Measurements from ENCODE around the gene GHRHR.

DNA sequence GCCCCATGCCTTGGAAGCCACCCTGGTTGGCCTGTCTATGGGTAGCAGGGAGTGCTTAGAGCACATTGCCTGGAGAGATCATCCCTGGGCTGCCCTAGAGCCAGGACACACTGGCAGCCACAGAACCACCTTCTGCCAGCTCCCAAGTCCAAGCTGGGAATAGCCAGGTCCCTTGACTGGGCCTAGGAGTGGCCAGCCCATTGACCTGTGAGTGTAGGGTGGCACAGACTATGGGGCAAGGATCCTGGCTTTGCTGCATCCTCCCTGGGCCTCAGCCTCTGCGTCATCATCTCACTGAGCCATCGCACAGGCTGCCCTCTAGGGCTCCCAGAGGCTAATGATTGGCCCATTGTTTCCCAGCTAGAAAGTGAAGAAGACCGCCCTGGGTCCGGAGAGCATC, 45.1 kb upstream of the GHRHR start:
- no peak for TF ChIP-seq POLR2A (IDR thresholded peaks at IDR 0.05)
- TF ChIP-seq, protein P1, sequence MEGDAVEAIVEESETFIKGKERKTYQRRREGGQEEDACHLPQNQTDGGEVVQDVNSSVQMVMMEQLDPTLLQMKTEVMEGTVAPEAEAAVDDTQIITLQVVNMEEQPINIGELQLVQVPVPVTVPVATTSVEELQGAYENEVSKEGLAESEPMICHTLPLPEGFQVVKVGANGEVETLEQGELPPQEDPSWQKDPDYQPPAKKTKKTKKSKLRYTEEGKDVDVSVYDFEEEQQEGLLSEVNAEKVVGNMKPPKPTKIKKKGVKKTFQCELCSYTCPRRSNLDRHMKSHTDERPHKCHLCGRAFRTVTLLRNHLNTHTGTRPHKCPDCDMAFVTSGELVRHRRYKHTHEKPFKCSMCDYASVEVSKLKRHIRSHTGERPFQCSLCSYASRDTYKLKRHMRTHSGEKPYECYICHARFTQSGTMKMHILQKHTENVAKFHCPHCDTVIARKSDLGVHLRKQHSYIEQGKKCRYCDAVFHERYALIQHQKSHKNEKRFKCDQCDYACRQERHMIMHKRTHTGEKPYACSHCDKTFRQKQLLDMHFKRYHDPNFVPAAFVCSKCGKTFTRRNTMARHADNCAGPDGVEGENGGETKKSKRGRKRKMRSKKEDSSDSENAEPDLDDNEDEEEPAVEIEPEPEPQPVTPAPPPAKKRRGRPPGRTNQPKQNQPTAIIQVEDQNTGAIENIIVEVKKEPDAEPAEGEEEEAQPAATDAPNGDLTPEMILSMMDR (IDR thresholded peaks at IDR 0.05), result no peak

Data from uterus (tissue), 2 donors.